Medulla oblongata (tissue), 1 donor: ENCODE results near the gene ROBO4.

Experiments
- DNase-seq: peaks from one replicate; pipeline ENCODE4 v3.0.0-alpha.2; 2015; ENCODE audit errors: extremely low spot score

Gene ROBO4

GRCh38 chr11:124919898-124920297, 22.2 kb upstream of the ROBO4 start:
- DNase-seq, result peak; percentile 63

DNA sequence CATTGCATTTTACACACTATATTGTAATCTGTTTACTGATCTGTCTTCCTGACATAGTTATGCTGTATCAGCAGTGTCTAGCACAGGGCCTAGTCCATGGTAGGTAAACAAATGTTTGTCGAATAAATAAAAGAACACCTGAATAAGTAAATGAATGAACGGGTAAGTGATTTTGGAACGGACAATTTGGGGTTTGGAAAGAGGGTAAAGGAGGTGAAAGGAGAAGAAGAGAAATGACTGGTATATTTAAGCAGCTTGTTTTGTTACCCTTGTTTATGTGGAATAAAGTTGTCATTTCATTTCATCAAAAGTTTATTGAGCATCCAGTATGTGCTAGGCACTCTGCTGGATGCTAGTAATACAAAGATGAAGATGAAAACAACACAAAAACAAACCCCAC, 21.3 kb upstream of the ROBO4 start, which contains the start of gene HEPN1:
Gene HEPN1, plus strand, starts transcription at position 301 of the 400 bp plus-strand sequence.
- no peak for DNase-seq

- peak; percentile 94 for DNase-seq
These were observed 19.5 kb upstream of the ROBO4 start for GRCh38 chr11:124917115-124917637.

- DNase-seq, result no peak
These were observed 18.7 kb upstream of the ROBO4 start for GRCh38 chr11:124916370-124916710.

GRCh38 chr11:124915541-124916369, 18.1 kb upstream of the ROBO4 start:
- DNase-seq, result no peak

GRCh38 chr11:124902616-124903015, 5.0 kb upstream of the ROBO4 start:
- no peak for DNase-seq

GRCh38 chr11:124900464-124900863, 2.8 kb upstream of the ROBO4 start:
- no peak for DNase-seq

GRCh38 chr11:124899383-124900145, 1.9 kb upstream of the ROBO4 start:
- DNase-seq, result no peak

GRCh38 chr11:124898711-124899110, 1.0 kb upstream of the ROBO4 start:
- DNase-seq, result peak; percentile 81

GRCh38 chr11:124898263-124898680, 607 bp upstream of the ROBO4 start:
- DNase-seq, result no peak

GRCh38 chr11:124896821-124897391, 759 bp downstream of the ROBO4 start:
- no peak for DNase-seq

- DNase-seq, result no peak
These were observed 1.5 kb downstream of the ROBO4 start for GRCh38 chr11:124896071-124896750.

DNA sequence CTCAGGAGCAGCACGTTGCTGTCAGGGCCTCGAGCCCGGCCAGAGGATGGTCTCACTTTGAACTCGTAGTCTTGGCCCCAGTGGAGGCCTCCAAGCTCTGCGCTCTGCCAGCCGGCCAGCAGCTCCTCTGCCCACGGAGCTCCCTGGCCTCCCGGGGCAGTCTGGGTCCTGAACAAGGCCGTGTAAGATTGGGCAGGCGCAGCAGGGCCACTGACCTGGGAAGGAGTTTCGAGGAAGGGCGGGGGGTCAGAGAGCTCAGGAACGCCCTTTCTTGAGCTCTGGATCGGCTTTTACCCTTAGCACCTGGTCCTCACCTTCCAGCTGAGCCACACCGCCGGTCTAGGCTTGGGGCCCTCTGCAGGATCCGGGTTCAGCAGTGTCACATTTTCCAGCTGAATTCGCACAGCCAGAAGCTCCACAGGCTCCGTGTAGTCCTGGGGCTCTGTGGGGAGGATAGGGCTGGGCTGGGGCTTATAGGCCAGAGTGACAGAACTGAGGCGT, 2.1 kb downstream of the ROBO4 start:
- no peak for DNase-seq

DNA sequence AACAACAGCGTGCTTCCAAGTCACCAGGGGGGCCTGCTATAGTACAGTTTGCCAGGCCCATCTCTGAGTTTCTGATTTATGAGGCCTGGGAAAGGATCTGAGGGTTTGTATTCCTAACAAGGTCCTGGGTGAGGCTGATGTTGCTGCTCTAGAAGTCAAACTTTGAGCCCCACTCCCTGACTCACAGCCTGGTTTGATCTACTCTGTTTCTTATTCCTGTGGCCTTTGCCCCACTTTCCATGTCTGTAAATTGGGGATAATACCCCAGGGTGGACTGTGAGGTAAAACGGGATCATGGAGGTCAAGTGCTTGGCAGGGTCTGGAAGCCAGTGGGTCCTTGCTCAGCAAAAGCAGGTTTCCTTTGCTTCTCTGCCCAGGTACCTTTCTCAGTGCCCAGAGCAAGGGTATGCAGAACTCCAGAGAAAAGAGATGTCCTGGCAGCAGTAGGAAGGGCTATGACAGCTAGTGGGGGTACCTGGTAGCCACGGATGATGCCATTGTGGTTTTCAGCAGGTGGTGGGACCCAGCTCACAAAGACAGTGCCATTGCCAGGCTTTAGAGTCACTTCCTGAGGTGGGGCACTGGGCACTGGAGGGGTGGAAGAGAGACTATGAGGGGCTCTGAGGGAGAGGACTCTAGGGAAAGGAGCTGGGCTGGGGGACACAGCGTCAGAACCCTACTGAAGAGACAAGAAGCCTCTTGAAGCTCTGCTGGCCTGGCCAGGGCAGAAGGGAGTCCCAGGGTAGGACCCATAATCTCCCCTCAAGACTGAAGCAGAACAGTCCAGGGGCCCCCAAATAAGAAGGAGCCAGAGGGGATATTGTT, 2.8 kb downstream of the ROBO4 start:
- no peak for DNase-seq

DNA sequence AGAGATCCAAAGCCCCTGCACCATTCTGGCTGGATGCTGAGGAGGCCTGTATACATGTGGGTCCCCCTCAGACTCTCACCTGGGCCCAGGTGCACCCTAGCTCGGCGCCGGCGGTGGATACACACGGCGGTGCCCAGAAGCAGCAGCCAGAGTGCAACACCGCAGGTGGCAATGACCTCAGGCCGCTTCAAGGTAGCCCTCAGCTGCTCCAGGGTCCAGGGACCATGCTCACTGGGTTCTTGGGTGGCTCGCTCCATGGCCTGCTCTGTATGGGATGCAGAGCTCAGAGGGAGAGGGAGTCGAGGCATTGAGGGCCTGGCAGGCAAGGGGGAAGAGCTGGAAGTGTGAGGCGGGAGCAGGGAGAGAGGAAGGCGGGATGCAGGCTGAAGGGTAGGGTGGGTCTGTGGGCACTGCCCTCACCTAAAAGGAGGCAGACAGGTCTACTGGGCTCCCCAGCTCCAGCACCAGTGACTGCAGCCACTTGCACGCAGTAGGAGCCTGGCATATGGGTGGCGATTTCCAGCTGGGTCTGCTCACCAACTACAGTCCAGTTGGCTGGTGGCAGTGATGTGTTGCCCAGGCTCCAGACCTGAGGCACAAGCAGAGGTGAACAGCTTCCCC, 3.8 kb downstream of the ROBO4 start:
- DNase-seq, result no peak

DNA sequence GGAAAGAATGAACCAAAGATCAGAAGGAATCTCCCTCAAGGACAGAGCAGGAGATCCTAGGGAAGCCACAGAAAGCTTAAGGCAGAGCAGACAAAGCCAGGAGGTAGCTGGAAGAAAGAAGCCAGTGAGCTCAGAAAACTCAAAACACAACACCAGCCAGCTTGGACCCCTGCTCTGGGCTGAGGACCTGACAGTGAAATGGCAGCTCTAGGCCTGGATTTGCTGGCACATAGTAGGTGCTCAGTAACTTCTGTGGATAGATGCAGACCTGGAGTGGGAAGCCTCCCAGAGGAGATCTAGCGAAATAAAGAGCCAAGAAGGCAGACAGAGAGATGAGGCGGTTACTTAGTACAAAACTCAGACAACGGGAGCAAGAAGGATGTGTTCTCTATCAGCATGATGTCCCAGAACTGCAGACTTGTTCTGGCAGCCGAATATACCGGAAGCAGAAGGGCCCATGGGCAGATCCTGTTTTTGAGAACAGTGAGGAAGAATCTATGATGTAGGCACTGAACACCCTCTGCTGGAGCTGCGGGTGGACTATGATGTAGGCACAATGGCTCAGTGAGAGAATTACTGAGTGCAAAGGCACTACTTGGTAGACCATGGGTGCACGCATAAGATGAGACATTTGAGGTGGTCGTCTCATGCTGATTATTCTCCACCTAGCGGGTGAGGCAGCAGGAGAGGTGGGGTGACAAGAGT, 4.8 kb downstream of the ROBO4 start:
- DNase-seq, result peak; percentile 45

DNA sequence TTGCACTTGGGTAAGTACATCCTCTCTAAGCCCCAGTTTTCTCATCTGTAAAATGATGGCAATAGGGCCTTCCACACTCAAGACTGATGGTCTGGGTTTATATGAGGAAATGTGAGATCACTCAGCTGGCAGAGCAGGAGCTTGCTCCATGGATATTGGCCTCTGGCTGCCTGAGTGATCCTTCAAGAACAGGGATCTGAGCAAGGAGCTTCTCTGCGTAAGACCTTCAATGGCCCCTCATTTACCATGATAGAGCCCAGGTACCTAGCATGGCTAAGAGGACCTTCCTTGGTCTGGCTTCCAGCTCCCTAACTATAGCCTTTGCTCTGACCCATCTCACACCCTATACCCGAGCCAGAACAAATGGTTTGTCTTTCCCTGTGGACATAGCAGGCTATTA, 5.5 kb downstream of the ROBO4 start:
- no peak for DNase-seq

GRCh38 chr11:124891373-124891861, 6.2 kb downstream of the ROBO4 start:
- DNase-seq, result no peak

DNA sequence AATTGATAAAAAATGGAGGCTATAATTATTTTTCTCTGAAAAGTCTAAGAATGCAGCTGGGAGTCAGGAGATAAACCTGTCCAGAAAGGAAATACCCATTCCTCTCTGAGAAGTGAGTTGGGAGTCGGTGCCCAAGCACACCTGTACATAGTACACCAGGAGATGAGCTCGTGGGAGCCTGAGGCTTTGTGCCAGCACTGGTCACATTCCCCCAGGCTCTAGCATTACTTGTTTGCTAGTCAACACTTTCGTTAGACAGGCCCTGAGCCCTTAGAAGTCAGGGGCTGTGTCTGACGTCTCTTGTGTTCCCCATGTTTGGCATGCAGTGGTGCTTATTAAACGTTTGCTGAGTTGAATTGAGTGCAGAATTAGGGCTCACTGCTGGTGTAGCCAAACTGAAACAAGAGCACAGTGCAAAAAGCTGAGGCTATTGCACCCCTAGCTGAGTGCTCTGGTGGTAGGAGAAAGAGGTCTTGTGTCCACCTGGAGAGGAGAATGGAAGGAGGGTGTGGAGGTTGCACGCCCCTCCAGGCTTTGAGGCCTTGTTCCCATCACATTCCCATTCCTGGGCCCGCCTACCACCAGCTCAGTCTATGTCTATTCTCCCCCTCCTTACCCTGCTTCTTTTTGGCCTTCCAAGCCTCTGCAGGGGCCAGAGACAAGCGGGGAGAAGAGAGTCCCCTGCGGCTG, 6.8 kb downstream of the ROBO4 start:
- DNase-seq, result no peak
